Measurements from ENCODE around the gene BORCS5. TPM values are rescaled to one million over a fixed set of nuclear protein-coding genes. Genes with fewer than 3 reads are reported as not detected.

Gene BORCS5
- total RNA-seq, 1 experiment from 2014 or later = 13.9 TPM

GRCh38 chr12:12403264-12404248 lies 46.7 kb downstream of the BORCS5 start:
- no peak overlapping the region for H3K4ac ChIP-seq (ENCODE audit: low read depth, low read length)
- no peak overlapping the region for H3T11ph ChIP-seq (ENCODE audit: low read length)
- H3K27me3 ChIP-seq (ENCODE audit: insufficient read depth, low read length) = no peaks in the 10 kb centered on the region
- no CpG with 5 or more reads among the region's 9 CpGs for WGBS (ENCODE audit: extremely low coverage, insufficient read length, low lambda C conversion rate)
- H3K4me2 ChIP-seq (ENCODE audit: insufficient read depth, insufficient read length, low read length) = no peak overlapping the region
- no peak overlapping the region for H3K9ac ChIP-seq (ENCODE audit: extremely low read depth, insufficient read length, low read length)
- no peak overlapping the region for H4K91ac ChIP-seq (ENCODE audit: insufficient read length, low read depth, low read length)
- H2BK5ac ChIP-seq (ENCODE audit: insufficient read length, low read length) = no peak overlapping the region
- H3K56ac ChIP-seq (ENCODE audit: insufficient read length, low read depth, low read length) = no peak overlapping the region
- H3K18ac ChIP-seq (ENCODE audit: insufficient read length, low read depth, low read length) = no peak overlapping the region
- H2AFZ ChIP-seq (ENCODE audit: low read length) = no peak overlapping the region
- H2BK20ac ChIP-seq (ENCODE audit: low read depth, low read length, poor library complexity, severe bottlenecking) = no peak overlapping the region
- no peak overlapping the region for H2AK5ac ChIP-seq (ENCODE audit: insufficient read length, low read length)
- H3K4me3 Mint-ChIP-seq = no peak overlapping the region
- H3K27ac ChIP-seq (ENCODE audit: insufficient read length, low read depth, low read length) = no peak overlapping the region
- no peak overlapping the region for H2BK120ac ChIP-seq (ENCODE audit: low read depth, low read length, poor library complexity, severe bottlenecking)
- H2BK15ac ChIP-seq (ENCODE audit: low read depth, low read length) = no peak overlapping the region
- no peak for DNase-seq
- no peaks in the 10 kb centered on the region for H4K20me1 ChIP-seq (ENCODE audit: control insufficient read depth, insufficient read depth, insufficient read length)
- peaks cover 3% of the 10 kb centered on the region; the same call in 1 of the 2 replicates for H3K4me1 ChIP-seq (ENCODE audit: insufficient read depth, low read length)
- H2BK12ac ChIP-seq (ENCODE audit: insufficient read length, low read depth, low read length) = no peak overlapping the region
- TF ChIP-seq CTCF (conservative IDR thresholded peaks at IDR 0.05) = no peak
- H3K36me3 Mint-ChIP-seq (ENCODE audit: insufficient read depth in 1 of 3, low read depth in 3 of 3) = peaks cover 2 to 9% (median 4%) of the 10 kb centered on the region in 3 experiments; a peak in 6 of 7 replicates
- no peaks in the 10 kb centered on the region for H3K23me2 ChIP-seq (ENCODE audit: insufficient read length, low read depth, low read length, poor library complexity, severe bottlenecking)
- no peak overlapping the region for H3K27ac Mint-ChIP-seq
- no peaks in the 10 kb centered on the region for H3K27me3 Mint-ChIP-seq (ENCODE audit: low read depth)
- H3K79me1 ChIP-seq (ENCODE audit: insufficient read depth, low read depth, low read length, poor library complexity, severe bottlenecking) = no peaks in the 10 kb centered on the region
- H4K5ac ChIP-seq (ENCODE audit: insufficient read length, low read depth, low read length) = no peak overlapping the region
- H3K9me3 ChIP-seq (ENCODE audit: control insufficient read depth, low read depth, low read length) = no peaks in the 10 kb centered on the region
- peaks cover 33 to 34% of the 10 kb centered on the region in 2 experiments for H3K4me1 Mint-ChIP-seq
- no peaks in the 10 kb centered on the region for H3K79me2 ChIP-seq (ENCODE audit: insufficient read depth, low read length)
- no peak overlapping the region for H3K23ac ChIP-seq (ENCODE audit: insufficient read length, low read depth, low read length)
- peaks cover 2 to 3% of the 10 kb centered on the region in 2 experiments; a peak in 1 of 5 replicates for H3K9me3 Mint-ChIP-seq
- no peak overlapping the region; the same call in 1 of the 2 replicates for H3K14ac ChIP-seq (ENCODE audit: insufficient read depth, low read length)
- H4K8ac ChIP-seq (replicated peaks; ENCODE audit: insufficient read length, low read depth, low read length) = no peak overlapping the region

All from H9 (cell line).